Renal cortex interstitium (tissue), 11 donors: ENCODE measurements around the gene OGFR. TPM values are rescaled to one million over a fixed set of nuclear protein-coding genes. Genes with fewer than 3 reads are reported as not detected.

Source experiments
- DNase-seq, 11 donors: peaks; one replicate each; pipeline ENCODE4 v3.0.0-alpha.2; 2013; ENCODE audit warnings: low read depth in 9 of 11, low spot score in 4 of 11; ENCODE audit errors: extremely low read depth in 1 of 11
- polyA plus RNA-seq, 3 donors: library from polyadenylated mRNA; unstranded; fragments of 120-200 nt; gene quantifications; one replicate each; pipeline ENCODE4 v1.2.1, GENCODE V29; 2013; ENCODE audit not compliant: insufficient read length in 3 of 3

The OGFR gene
- polyA plus RNA-seq, 3 donors, result 23.7 to 31.8 (median 31.1) TPM

DNA sequence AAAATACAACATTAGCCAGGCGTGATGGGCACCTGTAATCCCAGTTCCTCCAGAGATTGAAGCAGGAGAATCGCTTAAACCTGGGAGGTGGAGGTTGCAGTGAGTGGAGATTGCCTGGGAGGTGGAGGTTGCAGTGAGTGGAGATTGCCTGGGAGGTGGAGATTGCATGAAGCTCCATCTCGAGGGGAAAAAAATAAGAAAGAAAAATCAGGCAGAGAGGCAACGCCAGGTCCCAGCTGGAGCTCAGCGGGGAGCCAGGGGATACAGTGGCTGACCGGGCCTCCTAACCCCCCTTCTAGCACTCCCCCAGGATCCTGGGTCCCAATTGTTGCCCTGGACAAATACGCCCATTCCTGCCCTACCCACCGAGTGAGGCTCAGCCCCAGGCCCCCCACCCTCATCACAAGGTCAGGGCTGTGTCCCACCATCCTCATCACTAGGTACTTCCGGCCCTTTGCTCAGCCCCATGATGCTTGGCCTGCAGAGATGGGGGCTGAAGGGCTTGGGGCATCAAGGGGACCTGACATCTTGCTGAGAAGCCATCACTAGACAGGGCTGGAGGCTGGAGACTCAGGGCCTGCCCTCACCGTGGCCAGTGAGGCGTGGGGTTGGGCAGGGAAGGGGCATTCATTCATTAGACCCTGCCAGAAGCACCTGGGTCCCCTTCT is 1.9 kb downstream of the OGFR start:
- DNase-seq, result no peak

DNA sequence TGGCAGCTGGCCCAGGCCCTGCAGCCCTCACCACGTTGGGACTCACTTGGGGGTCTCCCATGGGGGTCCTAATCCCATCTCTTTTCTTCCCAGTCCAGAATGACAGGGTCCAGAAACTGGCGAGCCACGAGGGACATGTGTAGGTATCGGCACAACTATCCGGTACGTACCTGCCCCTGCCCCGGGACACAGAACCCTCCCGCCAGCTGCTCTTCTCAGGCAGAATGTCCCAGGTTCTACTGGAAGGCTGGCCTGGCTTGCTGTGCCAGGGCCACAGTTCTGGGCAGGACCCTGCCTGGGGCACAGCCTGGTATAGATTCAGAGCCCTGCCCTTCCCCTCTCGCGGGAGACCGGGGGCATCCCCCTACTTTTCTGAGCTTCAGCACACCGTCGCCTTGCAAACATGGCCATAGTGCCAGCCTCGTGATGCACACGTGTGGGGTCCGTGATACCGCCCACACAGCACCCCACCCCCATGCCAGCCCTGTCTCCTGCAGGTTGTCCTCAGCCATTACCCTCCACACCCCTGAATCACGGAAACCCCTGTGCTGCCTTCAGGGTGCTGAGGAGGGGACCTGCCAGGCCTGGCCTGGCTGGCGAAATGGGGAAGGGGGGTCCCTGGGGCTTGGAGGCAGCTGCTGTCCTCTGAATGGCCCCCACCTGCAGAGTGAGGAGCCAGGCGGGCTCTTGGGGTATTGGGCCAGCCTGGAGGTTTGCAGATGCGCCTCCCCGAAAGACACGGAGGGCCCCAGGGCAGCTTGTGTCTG is 3.0 kb downstream of the OGFR start:
- no peak for DNase-seq

DNA sequence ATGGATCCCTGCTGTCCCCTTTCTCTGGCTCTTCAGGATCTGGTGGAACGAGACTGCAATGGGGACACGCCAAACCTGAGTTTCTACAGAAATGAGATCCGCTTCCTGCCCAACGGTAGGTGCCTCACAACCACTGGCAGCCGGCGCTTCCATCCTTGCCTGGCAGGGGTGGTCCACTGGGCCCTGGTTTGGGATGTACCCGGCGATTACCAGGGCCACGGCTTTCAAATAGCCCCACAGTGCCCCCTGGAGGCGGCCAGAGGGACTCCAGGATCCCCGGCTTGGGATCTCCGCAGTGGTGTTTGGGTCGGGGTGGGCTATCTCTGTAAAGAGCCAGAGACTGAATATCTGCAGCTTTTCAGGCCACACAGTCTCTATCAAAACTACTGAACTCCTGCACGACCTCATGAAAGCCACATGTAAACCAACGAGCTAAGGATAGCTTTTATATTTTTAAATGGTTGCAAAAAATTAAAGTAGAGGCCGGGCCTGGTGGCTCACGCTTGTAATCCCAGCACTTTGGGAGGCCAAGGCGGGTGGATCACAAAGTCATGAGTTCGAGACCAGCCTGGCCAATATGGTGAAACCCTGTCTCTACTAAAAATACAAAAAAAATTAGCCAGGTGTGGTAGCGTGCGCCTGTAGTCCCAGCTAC is 3.7 kb downstream of the OGFR start:
- no peak for DNase-seq

DNA sequence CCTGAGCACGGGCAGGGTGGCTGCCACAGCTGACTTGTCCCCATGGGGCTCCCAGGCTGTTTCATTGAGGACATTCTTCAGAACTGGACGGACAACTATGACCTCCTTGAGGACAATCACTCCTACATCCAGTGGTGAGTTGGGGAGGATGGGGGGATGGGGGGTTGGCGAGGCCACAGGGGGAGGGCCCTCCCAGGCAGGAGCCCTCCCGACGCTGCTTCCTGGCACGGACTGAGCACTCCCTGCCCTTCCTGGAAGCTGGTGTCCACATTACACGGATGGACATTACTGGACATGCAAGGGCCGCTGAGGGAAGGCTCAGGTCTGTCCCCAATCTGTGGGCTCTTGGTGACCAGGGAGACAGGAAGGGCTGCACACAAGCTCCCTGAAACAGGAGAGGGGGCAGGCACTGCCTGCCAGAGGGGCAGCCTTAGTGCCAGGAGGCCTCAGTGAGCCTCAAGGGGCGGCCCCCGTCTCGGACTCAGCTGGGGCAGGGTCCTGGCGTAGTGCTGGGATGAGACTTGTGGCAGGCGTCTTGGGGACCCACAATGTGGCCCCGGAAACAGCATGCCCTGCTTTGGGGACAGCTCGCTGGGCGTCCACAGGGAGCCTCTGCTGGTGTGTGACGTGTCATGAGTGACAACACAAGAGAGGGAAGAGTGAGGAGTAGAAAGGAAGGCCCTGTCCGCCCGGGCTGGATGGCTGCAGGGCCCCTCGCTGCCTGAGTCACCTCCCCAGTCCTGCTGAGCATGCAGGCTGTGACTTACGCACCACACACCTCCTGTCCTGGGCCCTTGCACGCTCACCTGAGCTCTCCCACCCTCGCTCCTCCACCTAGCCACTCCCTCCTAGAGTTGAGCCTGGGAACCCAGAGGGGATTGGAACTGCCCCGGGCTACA is 5.1 kb downstream of the OGFR start:
- DNase-seq, result no peak

DNA sequence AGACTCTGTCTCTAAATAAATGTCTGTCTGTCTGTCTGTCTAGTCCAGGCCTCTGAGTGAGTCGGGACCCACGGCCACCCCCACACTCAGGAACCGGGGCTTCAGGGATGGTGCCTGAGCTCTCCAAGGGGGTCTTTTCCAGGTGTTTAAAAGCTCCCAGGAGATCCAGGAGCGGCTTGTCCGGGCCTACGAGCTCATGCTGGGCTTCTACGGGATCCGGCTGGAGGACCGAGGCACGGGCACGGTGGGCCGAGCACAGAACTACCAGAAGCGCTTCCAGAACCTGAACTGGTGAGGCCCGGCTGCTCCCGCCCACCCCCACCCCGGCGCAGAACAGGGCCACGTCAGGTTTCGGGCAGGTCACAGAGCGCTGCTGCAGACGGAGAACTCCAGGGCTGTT is 6.7 kb downstream of the OGFR start:
- no peak for DNase-seq

DNA sequence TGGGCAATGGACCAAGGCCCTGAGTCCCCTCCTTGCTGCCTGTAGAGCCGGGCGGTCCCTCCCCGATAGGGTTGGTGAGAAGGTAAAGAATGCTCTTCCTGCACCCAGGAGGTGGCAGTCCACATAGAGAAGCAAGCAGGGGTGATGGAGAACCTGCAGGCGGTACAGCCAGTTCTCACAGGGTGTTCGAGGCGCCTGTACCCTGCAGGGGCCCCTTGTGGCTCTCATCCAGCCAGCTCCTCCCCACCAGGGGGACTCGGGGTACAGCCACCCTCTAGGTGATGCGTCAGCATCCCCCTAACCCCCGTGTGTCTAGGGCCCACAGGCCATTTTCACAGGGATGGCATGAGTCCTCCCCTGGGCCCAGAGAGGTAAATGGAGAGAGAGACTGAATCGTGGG is 7.1 kb downstream of the OGFR start:
- DNase-seq, result no peak

DNA sequence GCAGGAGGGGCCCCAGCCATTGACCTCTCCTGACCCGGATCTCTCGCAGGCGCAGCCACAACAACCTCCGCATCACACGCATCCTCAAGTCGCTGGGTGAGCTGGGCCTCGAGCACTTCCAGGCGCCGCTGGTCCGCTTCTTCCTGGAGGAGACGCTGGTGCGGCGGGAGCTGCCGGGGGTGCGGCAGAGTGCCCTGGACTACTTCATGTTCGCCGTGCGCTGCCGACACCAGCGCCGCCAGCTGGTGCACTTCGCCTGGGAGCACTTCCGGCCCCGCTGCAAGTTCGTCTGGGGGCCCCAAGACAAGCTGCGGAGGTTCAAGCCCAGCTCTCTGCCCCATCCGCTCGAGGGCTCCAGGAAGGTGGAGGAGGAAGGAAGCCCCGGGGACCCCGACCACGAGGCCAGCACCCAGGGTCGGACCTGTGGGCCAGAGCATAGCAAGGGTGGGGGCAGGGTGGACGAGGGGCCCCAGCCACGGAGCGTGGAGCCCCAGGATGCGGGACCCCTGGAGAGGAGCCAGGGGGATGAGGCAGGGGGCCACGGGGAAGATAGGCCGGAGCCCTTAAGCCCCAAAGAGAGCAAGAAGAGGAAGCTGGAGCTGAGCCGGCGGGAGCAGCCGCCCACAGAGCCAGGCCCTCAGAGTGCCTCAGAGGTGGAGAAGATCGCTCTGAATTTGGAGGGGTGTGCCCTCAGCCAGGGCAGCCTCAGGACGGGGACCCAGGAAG is 7.7 kb downstream of the OGFR start:
- DNase-seq, result no peak

DNA sequence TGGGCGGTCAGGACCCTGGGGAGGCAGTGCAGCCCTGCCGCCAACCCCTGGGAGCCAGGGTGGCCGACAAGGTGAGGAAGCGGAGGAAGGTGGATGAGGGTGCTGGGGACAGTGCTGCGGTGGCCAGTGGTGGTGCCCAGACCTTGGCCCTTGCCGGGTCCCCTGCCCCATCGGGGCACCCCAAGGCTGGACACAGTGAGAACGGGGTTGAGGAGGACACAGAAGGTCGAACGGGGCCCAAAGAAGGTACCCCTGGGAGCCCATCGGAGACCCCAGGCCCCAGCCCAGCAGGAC is 8.2 kb downstream of the OGFR start:
- no peak for DNase-seq

DNA sequence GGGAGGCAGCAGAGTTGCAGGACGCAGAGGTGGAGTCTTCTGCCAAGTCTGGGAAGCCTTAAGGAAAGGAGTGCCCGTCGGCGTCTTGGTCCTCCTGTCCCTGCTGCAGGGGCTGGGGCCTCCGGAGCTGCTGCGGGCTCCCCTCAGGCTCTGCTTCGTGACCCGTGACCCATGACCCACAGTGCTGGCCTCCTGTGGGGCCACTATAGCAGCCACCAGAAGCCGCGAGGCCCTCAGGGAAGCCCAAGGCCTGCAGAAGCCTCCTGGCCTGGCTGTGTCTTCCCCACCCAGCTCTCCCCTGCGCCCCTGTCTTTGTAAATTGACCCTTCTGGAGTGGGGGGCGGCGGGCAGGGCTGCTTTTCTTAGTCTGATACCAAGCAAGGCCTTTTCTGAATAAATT is 9.0 kb downstream of the OGFR start:
- no peak for DNase-seq

DNA sequence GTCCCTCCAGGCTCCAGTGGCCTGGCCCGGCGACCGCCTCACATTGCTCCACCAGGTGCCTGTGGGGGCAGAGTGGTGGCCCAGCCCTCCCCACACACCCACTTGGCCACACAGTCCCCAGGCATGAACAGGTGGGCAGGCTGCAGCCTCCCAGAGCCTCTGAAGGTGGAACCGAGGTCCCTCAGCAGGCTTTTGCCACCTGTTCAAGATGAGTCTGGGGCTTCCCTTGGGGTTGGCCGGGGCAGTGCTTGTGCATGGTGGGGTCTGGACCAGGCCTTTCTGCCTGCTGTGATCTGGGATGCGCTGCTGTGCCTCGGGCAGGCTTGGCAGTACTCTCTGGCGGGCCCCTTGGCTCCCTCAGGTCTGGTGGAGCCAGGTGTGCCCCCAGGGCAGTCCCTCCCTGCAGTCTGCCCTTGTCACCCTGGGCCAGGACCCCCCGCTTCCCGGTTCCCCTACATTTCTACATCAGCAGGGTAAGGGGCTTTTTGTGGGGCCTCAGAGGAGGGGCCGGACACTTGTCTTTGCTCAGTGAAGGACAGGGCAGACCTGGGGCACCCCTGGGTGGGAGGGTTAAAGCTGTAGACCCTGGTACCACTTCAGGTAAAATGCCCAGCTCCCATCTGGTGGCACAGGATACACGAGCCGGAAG is 9.5 kb downstream of the OGFR start:
- DNase-seq, result no peak

DNA sequence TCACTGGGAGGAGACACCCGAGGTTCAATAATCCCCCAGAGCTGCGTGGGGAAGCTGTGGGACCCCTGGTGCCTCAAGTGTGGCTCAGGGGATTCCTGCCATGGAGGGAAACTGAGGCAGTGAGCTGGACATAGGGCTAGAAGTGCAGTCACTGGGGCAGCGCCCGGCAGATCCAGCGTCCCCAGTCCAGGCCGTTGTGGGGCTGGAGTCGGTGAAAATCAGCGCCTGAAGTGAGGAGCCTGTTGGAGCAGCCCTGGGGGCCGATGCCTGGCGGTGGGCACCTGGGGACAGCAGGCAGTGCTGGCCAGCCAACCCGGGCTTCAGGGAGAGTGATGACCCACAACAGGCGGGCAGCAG is 10.1 kb downstream of the OGFR start:
- no peak for DNase-seq

DNA sequence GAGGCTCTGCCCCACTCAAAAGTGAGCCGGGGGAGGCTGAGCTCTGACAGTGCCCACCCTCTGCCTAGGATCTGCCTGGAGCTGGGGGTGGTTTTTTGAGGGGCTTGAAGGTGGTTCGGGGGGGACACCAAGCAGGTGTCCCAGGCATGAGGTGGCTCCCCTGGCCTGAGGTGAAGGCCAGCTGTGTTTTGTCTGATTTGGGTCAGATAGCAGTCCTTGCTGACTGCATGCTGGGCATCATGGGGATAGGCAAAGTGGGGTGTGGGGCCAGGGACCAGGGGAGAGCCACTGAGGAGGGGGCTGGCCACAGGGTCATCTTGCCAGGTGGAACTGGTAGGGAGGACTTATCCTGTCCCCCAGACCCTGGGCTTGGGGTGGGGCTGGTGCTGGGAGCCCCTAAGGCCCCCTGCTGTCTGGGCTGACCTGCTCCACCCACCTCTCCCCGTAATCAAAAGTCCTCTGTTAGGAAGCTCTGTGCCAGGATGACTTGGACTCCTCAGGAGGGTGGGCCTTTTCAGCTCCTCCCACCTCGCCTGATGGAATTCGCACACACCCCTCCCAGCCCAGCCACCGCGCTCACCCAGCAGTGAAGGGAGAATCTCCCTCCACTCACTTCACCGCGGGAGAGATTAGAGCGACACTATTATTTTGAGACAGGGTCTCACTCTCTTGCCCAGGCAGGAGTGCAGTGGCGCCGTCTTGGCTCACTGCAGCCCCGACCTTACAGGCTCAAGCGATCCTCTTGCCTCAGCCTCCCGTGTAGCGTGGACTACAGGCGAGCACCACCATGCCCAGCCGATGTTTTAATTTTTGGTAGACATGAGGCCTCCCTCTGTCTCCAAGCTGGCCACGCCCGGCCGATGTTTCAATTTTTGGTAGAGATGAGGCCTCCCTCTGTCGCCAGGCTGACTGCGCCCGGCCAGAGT is 10.7 kb downstream of the OGFR start:
- no peak for DNase-seq

DNA sequence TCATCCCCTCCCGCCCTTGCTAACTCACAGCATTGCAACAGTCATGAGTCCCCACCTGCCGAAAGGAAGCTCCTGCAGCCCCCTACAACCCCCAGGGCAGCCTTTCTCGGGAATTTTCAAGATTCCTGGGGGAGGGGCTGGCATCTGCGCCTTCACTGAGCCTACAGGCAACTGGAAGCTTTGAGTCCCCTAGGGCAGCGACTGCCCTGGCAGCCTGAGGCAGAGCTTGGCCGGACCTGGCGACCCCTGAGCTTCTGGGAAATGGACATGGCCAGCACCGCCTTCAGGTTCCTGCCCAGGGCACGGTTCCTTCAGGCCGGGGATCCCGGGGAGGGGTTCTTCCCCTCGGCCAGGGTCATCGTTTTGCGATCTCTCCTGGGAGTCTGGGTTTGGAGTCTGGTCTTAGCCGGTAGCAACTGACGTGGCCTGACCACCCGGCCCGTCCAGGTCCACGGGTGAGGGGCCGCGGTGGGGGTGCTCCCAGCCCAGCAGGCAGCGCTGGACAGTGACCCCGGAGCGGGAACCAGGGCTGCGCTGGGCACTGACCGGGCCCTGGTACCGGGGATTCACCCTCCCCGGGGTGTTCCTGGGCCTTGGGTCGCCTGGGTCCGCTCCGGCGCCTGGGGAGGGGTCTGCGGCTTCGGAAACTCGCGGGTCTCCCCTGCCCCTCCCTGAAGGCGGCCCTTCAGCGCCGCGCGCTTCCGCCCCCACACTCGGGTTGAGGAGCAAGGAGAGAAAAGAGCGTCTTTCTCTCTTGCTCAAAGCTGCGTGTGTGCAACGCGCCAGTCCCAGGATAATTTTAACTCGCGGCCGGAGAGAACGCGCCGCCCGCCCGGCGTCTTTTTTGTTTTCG is 11.6 kb downstream of the OGFR start:
- no peak for DNase-seq

DNA sequence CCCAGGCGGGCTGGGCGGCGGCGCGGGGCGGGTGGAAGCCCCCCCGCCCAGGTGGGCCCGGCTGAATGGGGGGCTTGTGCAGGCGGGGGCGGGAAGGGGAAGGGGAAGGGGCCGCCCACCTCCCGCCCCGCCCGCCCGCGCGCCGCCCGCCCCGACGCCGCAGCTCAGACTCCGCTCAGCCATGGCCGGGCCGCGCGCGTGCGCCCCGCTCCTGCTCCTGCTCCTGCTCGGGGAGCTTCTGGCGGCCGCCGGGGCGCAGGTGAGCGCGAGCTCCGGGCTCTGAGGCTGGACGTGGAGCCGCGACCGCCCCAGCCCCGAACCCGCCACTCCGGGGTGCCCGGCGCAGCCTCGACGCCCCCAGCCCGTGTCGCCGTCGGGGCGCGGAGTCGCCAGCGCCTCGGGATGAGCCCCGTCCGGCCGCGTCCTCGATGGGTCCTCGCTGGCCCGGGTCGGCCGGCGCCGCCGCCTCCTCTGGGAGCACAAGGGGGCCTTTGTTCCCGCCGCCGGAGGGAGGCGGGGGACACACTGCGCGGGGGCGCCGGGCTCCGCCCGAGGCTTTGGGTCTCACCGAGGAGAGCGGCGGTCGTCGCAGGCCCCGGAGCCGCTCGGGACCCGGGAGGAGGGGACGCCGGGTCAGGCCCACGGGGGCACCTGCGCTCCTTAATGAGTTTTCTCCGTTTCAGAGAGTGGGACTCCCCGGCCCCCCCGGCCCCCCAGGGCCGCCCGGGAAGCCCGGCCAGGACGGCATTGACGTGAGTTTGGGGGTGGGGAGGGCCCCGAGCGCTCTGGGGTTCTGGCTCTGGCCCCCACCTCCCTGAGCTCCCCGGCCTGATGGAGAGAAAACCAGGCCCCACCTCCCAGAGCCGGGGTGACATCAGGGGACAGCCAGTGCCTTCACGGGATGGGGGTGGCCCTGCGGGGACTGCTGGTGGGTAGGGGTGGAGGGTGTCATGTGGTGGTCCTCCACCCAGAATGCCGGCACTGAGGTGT is 12.5 kb downstream of the OGFR start, which contains the start of gene COL9A3:
Gene COL9A3, plus strand, starts transcription at position 167 of the 990 bp plus-strand sequence. Its CDS starts 15 bp downstream, at position 182.
- no peak for DNase-seq

DNA sequence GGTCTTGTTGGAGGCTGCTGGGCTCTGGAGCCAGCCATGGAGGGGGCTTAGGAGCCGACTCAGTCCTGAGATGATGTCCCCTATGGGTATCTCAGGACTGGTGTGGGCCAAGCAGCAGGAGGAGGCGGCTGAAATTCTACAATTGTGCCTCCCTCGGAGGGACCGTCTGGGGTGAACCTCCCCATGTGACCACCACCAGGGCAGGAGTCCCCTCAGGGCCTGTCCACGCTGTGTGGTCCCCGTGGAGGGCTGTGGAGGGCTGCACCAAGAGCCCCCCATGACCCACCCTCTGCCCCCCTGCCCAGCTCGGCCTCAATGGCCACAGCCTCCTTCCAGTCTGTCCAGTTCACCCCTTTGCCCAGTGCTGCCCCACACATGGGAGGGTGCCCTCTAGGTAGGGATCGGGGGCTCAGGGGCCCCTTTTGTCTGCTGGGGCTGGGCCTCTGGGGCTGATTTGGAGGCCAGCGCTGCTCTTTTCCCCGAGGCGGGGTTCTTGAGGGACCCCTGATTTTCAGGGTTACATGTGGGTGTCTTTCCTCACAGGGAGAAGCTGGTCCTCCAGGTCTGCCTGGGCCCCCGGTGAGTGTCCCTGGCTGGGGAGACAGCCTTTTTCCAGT is 13.4 kb downstream of the OGFR start:
- no peak for DNase-seq
